ENCODE results near the gene MAGEA9B.
"Not testable (repeated sequence)": the region's sequence is repeated elsewhere in the genome, so short reads cannot be mapped to it uniquely, and the experiment has no call there.

The MAGEA9B gene

GRCh38 chrX:149539283-149540130, 47.8 kb downstream of the MAGEA9B start:
- peak; percentile 5 to 94 (median 78) for DNase-seq

- not testable (repeated sequence) for DNase-seq
Measured at GRCh38 chrX:149537474-149537873, 49.8 kb downstream of the MAGEA9B start.

GRCh38 chrX:149534926-149535602, 52.2 kb downstream of the MAGEA9B start:
- DNase-seq: not testable (repeated sequence)

- DNase-seq: not testable (repeated sequence)
Measured at GRCh38 chrX:149533999-149534398, 53.3 kb downstream of the MAGEA9B start.

GRCh38 chrX:149532868-149533267, 54.4 kb downstream of the MAGEA9B start:
- not testable (repeated sequence) for DNase-seq
